Measurements from ENCODE around the gene TRPV5. TPM values are rescaled to one million over a fixed set of nuclear protein-coding genes. Genes with fewer than 3 reads are reported as not detected.

The TRPV5 gene
- polyA plus RNA-seq, 10 donors, result 0.05 to 0.14 (median 0.10) TPM; not detected in 6

GRCh38 chr7:142870566-142871259 lies 62.8 kb downstream of the TRPV5 start:
- DNase-seq, result no peak

DNA sequence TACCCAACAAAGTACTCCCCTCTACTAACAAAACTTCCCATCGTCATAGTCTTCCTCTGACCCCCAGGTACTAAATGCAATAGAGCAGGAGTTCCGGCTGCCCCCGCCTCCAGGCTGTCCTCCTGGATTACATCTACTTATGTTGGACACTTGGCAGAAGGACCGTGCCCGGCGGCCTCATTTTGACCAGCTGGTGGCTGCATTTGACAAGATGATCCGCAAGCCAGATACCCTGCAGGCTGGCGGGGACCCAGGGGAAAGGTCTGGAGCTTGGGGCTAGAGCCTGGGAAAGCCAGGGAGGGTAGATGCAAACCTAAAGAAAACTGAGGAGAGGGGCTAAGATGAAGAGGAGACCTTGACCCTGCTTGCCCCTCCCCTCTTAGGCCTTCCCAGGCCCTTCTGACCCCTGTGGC lies 63.4 kb downstream of the TRPV5 start:
- DNase-seq, result no peak

DNA sequence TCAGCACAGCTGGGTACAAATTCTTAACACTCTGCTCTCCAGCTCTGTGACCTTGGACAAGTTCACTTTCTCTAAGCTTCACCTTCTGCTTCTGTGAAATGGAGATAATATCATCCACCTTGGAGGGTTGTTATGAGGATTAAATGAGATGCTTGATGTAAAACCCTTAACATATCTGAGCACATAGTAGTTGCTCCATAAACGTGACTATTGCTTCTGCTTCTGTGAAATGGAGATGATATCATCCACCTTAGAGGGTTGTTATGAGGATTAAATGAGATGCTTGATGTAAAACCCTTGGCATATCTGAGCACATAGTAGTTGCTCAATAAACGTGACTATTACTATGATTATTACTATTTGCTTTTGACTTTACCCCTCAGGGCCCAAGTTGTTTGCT lies 64.1 kb downstream of the TRPV5 start:
- no peak for DNase-seq

GRCh38 chr7:142868986-142869415 lies 64.5 kb downstream of the TRPV5 start:
- DNase-seq, result no peak

DNA sequence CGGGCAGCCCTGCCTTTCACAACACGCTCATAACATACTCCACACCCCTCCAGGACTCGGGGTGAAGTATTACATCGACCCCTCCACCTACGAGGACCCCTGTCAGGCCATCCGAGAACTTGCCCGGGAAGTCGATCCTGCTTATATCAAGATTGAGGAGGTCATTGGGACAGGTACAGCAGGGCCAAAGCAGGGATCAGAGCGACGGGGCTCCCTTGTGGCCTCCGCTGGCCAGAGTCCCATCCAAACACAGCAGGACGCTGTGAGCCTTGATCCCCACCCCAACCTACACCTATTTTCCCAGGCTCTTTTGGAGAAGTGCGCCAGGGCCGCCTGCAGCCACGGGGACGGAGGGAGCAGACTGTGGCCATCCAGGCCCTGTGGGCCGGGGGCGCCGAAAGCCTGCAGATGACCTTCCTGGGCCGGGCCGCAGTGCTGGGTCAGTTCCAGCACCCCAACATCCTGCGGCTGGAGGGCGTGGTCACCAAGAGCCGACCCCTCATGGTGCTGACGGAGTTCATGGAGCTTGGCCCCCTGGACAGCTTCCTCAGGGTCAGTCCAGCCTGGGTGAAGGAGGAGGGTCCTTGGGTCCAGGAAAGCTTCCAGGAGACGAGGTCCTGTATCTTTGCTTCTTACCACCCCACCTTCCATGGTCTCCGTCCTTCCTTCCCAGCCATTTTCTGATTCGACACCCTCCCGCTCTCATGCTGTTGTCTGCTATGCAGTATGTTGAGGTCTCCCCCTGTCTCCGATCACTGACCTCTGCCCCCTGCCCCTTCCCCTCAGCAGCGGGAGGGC lies 65.2 kb downstream of the TRPV5 start:
- DNase-seq, result no peak

DNA sequence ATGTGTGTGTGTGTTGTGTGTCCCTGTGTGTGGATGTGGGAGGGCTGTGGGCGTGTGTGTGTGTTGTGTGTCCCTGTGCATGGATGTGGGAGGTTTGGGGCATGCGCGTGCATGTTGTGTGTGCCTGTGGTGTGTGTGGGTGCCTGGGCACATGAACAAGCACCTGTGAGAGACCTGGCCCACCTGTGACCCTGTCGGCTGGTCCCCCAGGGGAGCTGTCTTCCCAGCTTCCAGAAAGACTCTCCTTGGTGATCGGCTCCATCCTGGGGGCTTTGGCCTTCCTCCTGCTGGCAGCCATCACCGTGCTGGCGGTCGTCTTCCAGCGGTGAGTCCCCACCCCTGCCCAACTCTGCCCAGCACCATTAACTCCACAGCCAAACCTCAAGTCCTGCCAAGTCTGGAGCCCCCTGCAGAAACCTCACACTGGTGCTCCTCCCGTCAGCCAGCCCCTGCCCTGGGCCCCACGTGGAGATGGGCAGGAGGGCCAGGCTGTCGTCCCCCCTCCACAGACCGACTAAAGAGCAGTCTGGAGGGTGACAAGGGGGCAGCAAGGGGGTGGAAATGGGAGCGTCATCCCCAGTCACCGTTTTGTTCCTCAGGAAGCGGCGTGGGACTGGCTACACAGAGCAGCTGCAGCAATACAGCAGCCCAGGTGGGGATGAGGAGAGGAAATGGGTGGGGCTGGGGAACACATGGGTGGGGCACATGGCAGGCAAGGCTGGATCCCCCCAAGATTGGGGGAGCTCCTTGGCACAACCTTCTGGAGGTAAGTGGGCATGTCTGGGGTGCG lies 66.0 kb downstream of the TRPV5 start:
- DNase-seq, result no peak

DNA sequence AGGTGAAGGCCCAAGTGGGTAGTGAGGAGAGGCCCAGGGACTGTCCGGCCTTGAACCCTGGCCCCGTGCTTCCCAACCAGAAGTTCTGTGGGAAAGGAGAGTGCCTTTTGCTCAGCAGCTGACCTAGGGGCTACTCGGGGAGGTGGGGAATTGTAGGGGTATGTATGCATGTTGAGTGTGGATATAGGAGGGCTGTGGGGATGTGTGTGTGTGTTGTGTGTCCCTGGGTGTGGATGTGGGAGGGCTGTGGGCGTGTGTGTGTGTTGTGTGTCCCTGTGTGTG lies 66.5 kb downstream of the TRPV5 start:
- no peak for DNase-seq

- peak in 2 of 3 donors; percentile 13 to 26 for DNase-seq
These were observed 67.0 kb downstream of the TRPV5 start for GRCh38 chr7:142866361-142867096.

DNA sequence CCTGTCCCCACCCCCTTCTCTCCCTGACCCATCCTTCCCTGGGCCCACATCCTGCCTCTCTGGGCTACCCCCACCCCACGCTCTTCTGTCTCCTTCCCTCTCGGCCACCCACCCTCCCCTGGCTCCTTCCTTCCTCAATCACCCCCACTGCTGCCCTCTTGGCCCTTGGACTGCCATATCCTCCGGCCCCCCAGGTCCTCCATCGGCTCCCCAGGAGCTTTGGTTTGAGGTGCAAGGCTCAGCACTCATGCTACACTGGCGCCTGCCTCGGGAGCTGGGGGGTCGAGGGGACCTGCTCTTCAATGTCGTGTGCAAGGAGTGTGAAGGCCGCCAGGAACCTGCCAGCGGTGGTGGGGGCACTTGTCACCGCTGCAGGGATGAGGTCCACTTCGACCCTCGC lies 67.8 kb downstream of the TRPV5 start:
- no peak for DNase-seq

DNA sequence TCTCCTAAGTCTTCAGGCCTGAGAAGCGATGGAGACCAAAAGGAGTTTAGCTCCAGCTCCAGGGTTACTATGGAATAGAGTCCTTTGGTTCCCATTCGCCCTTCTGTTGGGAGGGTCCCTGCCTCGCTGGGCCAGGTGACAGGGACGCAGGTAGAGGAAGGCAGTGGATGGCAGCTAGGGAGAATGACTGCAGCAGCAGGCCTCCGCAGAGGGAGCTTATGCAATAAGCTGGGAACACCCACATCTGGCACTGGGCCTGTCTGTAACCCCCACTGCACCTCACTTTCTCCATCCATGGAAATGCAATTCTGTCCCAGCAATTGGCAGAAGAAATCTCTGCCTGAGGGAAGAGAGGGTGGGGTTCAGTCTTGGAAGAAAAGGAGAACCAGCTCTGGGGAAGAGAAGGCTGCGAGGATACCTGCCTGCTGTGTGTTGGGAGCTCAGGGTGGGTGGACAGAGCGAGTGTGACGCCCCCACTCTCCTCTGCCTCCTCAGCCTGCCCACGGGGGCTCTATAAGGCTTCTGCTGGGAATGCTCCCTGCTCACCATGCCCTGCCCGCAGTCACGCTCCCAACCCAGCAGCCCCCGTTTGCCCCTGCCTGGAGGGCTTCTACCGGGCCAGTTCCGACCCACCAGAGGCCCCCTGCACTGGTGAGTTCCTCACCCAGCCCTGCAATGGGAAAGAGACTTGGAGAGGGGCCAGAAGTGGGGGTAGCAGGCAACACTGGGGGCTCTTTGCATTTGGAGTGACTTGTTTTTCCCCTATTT lies 68.4 kb downstream of the TRPV5 start:
- DNase-seq, result no peak

DNA sequence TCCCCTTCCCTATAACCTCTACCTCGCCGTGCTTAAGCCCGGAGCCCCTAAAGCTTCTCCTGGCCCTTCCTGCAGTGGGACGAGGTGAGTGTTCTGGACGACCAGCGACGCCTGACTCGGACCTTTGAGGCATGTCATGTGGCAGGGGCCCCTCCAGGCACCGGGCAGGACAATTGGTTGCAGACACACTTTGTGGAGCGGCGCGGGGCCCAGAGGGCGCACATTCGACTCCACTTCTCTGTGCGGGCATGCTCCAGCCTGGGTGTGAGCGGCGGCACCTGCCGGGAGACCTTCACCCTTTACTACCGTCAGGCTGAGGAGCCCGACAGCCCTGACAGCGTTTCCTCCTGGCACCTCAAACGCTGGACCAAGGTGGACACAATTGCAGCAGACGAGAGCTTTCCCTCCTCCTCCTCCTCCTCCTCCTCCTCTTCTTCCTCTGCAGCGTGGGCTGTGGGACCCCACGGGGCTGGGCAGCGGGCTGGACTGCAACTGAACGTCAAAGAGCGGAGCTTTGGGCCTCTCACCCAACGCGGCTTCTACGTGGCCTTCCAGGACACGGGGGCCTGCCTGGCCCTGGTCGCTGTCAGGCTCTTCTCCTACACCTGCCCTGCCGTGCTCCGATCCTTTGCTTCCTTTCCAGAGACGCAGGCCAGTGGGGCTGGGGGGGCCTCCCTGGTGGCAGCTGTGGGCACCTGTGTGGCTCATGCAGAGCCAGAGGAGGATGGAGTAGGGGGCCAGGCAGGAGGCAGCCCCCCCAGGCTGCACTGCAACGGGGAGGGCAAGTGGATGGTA lies 69.5 kb downstream of the TRPV5 start:
- no peak for DNase-seq

DNA sequence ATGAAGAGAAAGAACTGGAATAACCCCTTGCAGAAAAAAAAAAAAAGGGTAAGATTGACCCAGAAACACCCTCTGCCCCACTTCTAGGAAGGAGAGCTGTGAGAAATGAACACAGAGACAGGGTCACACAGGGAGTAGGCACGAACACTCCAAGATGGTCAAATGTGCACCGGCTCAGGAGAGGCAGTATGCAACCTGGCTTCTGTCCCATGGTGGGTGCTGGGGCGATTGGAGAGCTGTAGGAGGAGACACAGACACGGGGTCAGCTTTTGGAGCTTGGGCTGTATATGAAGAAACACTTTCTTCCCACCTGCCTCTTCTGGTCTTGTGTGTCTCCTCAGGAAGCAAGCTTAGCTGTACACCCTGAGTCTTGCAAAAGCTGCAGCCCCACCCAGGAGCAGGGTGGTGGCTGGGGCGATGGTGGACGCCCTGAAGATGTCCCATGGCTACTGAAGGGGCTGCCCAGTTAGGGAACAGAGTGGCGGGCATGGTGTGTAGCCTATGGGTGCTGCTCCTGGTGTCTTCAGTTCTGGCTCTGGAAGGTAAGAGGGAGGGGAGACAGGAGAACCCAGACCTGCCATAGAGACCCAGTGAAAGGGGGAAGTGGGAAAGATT lies 70.7 kb downstream of the TRPV5 start:
- DNase-seq, result no peak

DNA sequence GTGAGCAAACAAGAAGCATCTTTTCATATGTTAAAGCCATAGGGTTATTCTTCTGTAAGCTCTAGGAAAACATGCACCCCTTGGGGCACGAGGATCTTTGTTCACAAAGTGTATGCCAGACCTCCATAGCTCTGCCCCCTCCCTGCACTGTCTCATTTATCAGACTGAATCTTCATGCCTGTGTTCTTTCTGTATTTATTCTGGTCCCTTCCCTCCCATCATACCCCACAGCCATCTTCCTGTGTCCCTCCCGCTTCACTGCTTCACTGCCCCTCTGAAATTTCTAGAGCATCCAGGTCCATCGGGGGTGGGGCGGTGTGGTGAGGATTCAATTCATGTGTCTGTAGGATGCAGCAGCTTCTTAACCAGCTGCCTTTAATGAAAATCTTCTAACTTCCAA lies 71.2 kb downstream of the TRPV5 start:
- DNase-seq, result no peak

- no peak for DNase-seq
These were observed 72.6 kb downstream of the TRPV5 start for GRCh38 chr7:142860968-142861367.

DNA sequence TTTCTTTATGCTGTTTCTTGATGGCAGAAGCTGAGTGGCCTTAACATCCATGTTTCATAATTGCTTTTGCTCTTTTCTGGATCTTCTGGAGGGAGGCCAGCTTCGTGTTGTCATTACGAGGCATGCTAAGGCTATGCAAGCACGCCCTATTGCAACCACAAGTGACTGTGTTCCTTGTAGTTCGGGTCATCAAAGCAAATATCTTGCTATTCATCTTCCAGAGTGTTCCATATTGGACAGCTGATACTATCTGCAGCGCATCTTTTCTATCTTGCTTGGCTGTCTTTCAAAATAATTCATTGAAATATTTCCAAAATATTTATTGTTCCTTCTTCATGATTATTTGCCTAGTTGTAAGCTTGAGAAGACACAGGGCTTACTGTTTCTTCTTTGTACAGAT lies 73.7 kb downstream of the TRPV5 start:
- no peak for DNase-seq

- no peak for DNase-seq
These were observed 74.1 kb downstream of the TRPV5 start for GRCh38 chr7:142859411-142859810.

Data from muscle of back (tissue), 11 donors.